Subcutaneous abdominal adipose tissue (tissue), 5 donors: ENCODE measurements around the gene RAB44.

ENCODE experiments used
- H3K27ac ChIP-seq: one replicate; pipeline ENCODE4 v1.7.0; 2013; ENCODE audit warnings: low read depth, mild to moderate bottlenecking, inconsistent platforms, low read length, moderate library complexity
- H3K27me3 ChIP-seq, 5 donors: one replicate each; pipeline ENCODE4 v1.7.0; 2013; ENCODE audit warnings: low read length in 5 of 5, inconsistent platforms in 1 of 5; ENCODE audit not compliant: control insufficient read depth in 5 of 5, insufficient read depth in 4 of 5
- H3K36me3 ChIP-seq, 5 donors: one replicate each; pipeline ENCODE4 v1.7.0; 2013; ENCODE audit warnings: low read length in 5 of 5; ENCODE audit not compliant: control insufficient read depth in 5 of 5, insufficient read depth in 5 of 5
- H3K4me1 ChIP-seq, 5 donors: one replicate each; pipeline ENCODE4 v1.7.0; 2013; ENCODE audit warnings: low read length in 5 of 5, mild to moderate bottlenecking in 3 of 5, moderate library complexity in 1 of 5; ENCODE audit not compliant: control insufficient read depth in 5 of 5, insufficient read depth in 5 of 5
- H3K4me3 ChIP-seq, 5 donors: one replicate each; pipeline ENCODE4 v1.7.0; 2013; ENCODE audit warnings: low read length in 5 of 5, low read depth in 1 of 5
- H3K9ac ChIP-seq, 5 donors: one replicate each; pipeline ENCODE4 v1.7.0; 2013; ENCODE audit warnings: low read length in 5 of 5, mild to moderate bottlenecking in 4 of 5, moderate library complexity in 3 of 5
- H3K9me3 ChIP-seq, 5 donors: one replicate each; pipeline ENCODE4 v1.7.0; 2013; ENCODE audit warnings: low read length in 5 of 5; ENCODE audit not compliant: control insufficient read depth in 5 of 5
- donor health status: healthy.
- donor health status: healthy.
- donor health status: healthy.
- donor health status: healthy.
- donor health status: healthy.

RAB44 gene

GRCh38 chr6:36695414-36695813 is 2.2 kb upstream of the RAB44 start:
- H3K9me3 ChIP-seq, result no peaks in the 10 kb centered on the region
- no peak overlapping the region for H3K27ac ChIP-seq
- peaks cover 0 to 5% (median 0%) of the 10 kb centered on the region in 5 donors for H3K4me1 ChIP-seq
- no peaks in the 10 kb centered on the region for H3K36me3 ChIP-seq
- H3K9ac ChIP-seq, result no peak overlapping the region
- no peak overlapping the region for H3K4me3 ChIP-seq
- no peaks in the 10 kb centered on the region for H3K27me3 ChIP-seq

DNA sequence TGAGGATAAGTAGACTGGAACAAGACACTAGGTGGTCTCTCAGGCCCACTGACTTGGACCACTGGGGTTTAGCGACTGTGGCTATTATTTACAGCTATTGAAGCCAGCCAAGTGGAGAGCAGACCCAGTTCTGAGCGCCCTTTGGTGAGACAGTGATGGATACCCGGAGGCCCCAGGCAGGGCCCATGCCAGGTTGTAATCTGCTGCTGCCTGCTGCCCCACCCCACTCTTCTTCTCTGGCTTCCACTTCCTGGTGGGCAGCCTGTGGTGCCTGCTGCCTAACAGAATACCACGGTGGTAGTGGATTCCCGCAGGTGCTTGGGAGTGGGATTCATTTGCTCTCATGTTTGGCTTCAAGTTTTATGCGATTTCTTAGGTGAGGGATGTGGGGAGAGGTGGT is 570 bp downstream of the RAB44 start:
- H3K27ac ChIP-seq, result no peak overlapping the region
- H3K4me3 ChIP-seq, result no peak overlapping the region
- H3K36me3 ChIP-seq, result no peaks in the 10 kb centered on the region
- no peaks in the 10 kb centered on the region for H3K9me3 ChIP-seq
- H3K27me3 ChIP-seq, result peaks cover 0 to 3% (median 0%) of the 10 kb centered on the region in 5 donors
- peaks cover 0 to 5% (median 3%) of the 10 kb centered on the region in 5 donors for H3K4me1 ChIP-seq
- no peak overlapping the region for H3K9ac ChIP-seq

GRCh38 chr6:36698871-36699271 is 1.2 kb downstream of the RAB44 start:
- Histone ChIP-seq H3K4me1 (peaks cover 0 to 5% (median 3%) of the 10 kb centered on the region in 5 donors), H3K27ac (no peak overlapping the region), H3K4me3 (no peak overlapping the region), H3K27me3 (peaks cover 0 to 3% (median 2%) of the 10 kb centered on the region in 5 donors), H3K36me3 (no peaks in the 10 kb centered on the region), H3K9me3 (no peaks in the 10 kb centered on the region), H3K9ac (no peak overlapping the region)

GRCh38 chr6:36699348-36699747 is 1.7 kb downstream of the RAB44 start:
- H3K4me3 ChIP-seq, result no peak overlapping the region
- H3K27me3 ChIP-seq, result peaks cover 0 to 3% (median 2%) of the 10 kb centered on the region in 5 donors
- no peaks in the 10 kb centered on the region for H3K9me3 ChIP-seq
- H3K9ac ChIP-seq, result no peak overlapping the region
- H3K27ac ChIP-seq, result no peak overlapping the region
- peaks cover 0 to 5% (median 3%) of the 10 kb centered on the region in 5 donors for H3K4me1 ChIP-seq
- no peaks in the 10 kb centered on the region for H3K36me3 ChIP-seq

- H3K4me1 ChIP-seq, result peaks cover 0 to 5% (median 3%) of the 10 kb centered on the region in 5 donors
- H3K27me3 ChIP-seq, result peaks cover 0 to 3% (median 2%) of the 10 kb centered on the region in 5 donors
- no peaks in the 10 kb centered on the region for H3K9me3 ChIP-seq
- no peak overlapping the region for H3K9ac ChIP-seq
- H3K27ac ChIP-seq, result no peak overlapping the region
- no peak overlapping the region for H3K4me3 ChIP-seq
- H3K36me3 ChIP-seq, result no peaks in the 10 kb centered on the region
Measured at GRCh38 chr6:36700071-36700812, 2.6 kb downstream of the RAB44 start.

DNA sequence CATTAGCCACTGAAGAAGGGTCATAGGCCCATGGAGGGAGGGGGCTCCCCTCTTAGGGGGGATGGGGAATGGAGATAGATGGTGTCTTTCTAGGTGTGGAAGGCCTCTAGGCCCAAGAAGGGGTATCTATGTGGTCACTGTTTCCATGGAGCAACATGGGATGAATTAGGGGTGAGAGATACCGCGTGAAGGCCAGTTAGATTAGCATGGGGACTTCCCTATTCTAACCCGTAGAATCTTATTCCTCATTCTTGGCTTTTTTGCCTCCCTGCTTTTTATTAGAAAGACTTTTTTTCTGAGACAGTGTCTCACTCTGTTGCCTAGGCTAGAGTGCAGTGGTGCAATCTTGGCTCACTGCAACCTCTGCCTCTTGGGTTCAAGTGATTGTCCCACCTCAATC is 3.2 kb downstream of the RAB44 start:
- peaks cover 0 to 5% (median 3%) of the 10 kb centered on the region in 5 donors for H3K4me1 ChIP-seq
- no peak overlapping the region for H3K9ac ChIP-seq
- no peaks in the 10 kb centered on the region for H3K36me3 ChIP-seq
- no peak overlapping the region for H3K4me3 ChIP-seq
- peaks cover 0 to 3% (median 2%) of the 10 kb centered on the region in 5 donors for H3K27me3 ChIP-seq
- no peak overlapping the region for H3K27ac ChIP-seq
- no peaks in the 10 kb centered on the region for H3K9me3 ChIP-seq

DNA sequence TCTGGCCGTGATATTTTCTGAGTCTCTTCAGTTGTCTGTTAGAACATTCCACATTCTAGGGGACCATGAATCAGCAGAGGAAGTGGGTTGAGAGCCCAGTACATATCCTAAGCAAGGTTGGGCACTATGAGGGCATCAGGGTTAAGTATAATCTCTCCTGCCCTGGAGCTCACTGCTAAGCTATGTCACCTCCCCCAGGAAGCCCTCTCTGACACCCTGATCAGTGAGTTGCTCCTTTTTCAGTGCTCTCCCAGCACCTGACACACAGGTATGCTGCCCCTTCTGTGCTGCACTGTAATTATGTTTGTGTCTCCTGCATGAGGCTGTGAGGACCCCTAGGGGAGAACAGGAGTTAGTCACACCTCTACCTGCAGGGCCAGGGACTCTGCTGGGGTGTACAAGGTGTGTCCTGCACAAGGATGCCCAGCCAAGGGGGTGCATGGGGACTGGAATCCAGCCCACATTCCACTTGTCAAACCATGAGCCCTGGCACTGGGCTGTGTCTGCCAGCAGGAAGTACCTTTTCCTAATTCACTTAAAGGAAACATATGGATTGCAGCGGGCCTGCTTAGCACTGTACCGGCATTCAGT is 3.9 kb downstream of the RAB44 start:
- H3K27me3 ChIP-seq, result peaks cover 0 to 3% (median 2%) of the 10 kb centered on the region in 5 donors
- H3K36me3 ChIP-seq, result no peaks in the 10 kb centered on the region
- H3K9ac ChIP-seq, result no peak overlapping the region
- no peaks in the 10 kb centered on the region for H3K9me3 ChIP-seq
- H3K4me1 ChIP-seq, result peaks cover 0 to 5% (median 3%) of the 10 kb centered on the region in 5 donors
- no peak overlapping the region for H3K27ac ChIP-seq
- no peak overlapping the region for H3K4me3 ChIP-seq

DNA sequence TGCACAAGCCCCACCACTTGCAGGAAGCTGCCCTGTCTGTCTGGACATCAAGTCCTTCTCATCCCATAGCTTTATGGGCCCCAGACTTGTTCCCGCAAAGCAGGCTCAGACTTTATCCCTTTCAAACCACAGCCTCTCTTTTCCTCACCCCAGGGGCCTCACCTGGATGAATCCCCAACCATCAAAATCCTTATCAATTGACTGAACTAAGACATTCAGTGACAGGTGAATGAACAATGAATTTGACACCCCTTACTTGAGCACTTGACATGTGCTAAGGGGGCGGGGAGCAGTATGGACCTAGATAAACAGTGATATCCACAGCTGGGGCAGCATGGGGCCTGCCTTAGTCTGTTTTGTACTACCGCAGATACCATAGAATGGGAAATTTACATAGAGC is 5.0 kb downstream of the RAB44 start:
- Histone ChIP-seq H3K9ac (no peak overlapping the region), H3K4me1 (peaks cover 0 to 5% (median 3%) of the 10 kb centered on the region in 5 donors), H3K27me3 (peaks cover 0 to 3% (median 2%) of the 10 kb centered on the region in 5 donors), H3K4me3 (no peak overlapping the region), H3K36me3 (no peaks in the 10 kb centered on the region), H3K27ac (no peak overlapping the region), H3K9me3 (no peaks in the 10 kb centered on the region)

GRCh38 chr6:36703081-36703606 is 5.5 kb downstream of the RAB44 start:
- H3K4me1 ChIP-seq, result peaks cover 0 to 5% (median 3%) of the 10 kb centered on the region in 5 donors
- no peaks in the 10 kb centered on the region for H3K9me3 ChIP-seq
- no peak overlapping the region for H3K9ac ChIP-seq
- H3K36me3 ChIP-seq, result no peaks in the 10 kb centered on the region
- peaks cover 0 to 3% (median 2%) of the 10 kb centered on the region in 5 donors for H3K27me3 ChIP-seq
- no peak overlapping the region for H3K4me3 ChIP-seq
- H3K27ac ChIP-seq, result no peak overlapping the region

- no peak overlapping the region for H3K4me3 ChIP-seq
Measured at GRCh38 chr6:36703982-36704381, 6.4 kb downstream of the RAB44 start.

More at GRCh38 chr6:36703982-36704381, 6.4 kb downstream of the RAB44 start:
- H3K9me3 ChIP-seq, result no peaks in the 10 kb centered on the region
- peaks cover 0 to 3% (median 2%) of the 10 kb centered on the region in 5 donors for H3K27me3 ChIP-seq
- H3K9ac ChIP-seq, result no peak overlapping the region
- peaks cover 0 to 5% (median 3%) of the 10 kb centered on the region in 5 donors for H3K4me1 ChIP-seq
- no peaks in the 10 kb centered on the region for H3K36me3 ChIP-seq
- H3K27ac ChIP-seq, result no peak overlapping the region
